ENCODE measurements around the gene GNAI2.
"Not testable (repeated sequence)": the region's sequence is repeated elsewhere in the genome, so short reads cannot be mapped to it uniquely, and the experiment has no call there.

Gene GNAI2

GRCh38 chr3:50262778-50263177, 26.8 kb downstream of the GNAI2 start:
- DNase-seq (ENCODE audit: insufficient read length, low spot score) (no peak), FAIRE-seq (no peak)

DNA sequence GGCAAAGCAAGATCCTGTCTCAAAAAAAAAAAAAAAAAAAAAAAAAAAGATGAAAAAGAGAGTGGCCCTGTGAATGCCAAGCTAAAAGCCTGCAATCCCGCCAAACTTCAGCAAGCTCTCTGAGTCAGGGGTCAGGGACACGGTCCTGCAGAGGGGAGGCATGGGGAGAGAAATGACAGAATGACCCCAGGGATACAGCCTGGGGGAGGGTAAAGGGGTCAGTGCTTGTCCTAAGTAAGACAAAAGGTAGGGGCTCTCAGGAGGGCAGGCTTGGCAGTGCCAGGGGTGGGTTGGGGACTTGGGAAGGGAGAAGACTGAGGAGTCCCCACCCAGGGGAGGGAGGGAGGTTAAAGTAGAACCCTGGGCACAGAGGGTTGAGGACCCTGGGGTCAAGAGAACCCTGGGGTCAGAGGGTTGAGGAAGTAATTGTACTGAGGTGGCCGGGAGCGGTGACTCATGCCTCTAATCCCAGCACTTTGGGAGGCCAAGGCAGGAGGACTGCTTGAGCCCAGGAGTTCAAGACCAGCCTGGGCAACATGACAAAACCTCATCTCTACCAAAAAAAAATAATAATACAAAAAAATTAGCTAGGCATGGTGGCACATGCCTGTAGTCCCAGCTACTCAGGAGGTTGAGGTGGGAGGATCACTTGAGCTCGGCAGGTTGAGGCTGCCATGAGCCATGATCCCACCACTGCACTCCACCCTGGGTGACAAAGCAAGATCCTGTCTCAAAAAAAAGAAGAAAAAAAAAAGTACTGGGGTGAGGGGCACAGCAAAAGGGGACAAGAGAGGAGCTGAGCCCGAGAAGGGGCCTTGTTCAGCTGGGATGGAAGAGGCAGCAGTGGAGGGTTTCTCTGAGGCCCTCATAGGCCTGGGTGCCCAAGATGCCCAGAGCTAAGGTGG, 27.7 kb downstream of the GNAI2 start:
- FAIRE-seq (no peak), DNase-seq (ENCODE audit: insufficient read length, low spot score) (no peak)

DNA sequence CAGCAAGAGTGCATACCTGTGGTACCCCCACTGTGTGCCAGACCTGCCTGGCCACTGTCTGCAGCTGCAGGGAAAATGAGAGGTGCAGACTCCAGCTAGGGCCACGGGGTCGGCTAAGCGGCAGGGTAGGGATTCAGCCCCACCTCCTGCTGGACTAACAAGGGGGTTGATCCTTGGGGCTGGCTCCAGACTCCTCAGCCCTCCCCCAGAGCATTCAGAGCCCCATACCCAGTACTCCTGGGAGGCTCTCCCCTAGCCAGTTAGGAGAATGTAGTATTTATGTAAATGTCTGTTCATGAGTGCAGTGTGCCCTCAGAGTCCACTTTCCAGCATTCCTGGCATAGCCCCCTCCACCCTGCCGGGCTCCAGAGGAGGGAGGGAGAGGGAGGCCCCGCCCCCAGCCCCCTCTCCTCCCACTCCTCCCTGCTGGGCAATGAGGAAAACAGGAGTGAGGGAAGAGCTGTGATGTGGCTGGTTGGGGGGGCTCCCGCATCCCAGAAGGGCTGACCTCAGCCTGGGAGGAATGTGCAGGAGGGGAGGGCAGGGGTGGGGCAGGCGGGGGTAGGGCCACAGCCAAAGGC, 28.5 kb downstream of the GNAI2 start:
- DNase-seq (ENCODE audit: insufficient read length, low spot score) (no peak), FAIRE-seq (no peak)

- no peak for DNase-seq (ENCODE audit: insufficient read length, low spot score)
These were observed 29.0 kb downstream of the GNAI2 start for GRCh38 chr3:50264964-50265485.

GRCh38 chr3:50265571-50265970, 29.6 kb downstream of the GNAI2 start:
- FAIRE-seq = no peak
- no peak for DNase-seq (ENCODE audit: insufficient read length, low spot score)

More at GRCh38 chr3:50264964-50265485, 29.0 kb downstream of the GNAI2 start:
- FAIRE-seq = no peak

- DNase-seq (ENCODE audit: insufficient read length, low spot score) = no peak
- FAIRE-seq = no peak
These were observed 30.0 kb downstream of the GNAI2 start for GRCh38 chr3:50266017-50266416.

DNA sequence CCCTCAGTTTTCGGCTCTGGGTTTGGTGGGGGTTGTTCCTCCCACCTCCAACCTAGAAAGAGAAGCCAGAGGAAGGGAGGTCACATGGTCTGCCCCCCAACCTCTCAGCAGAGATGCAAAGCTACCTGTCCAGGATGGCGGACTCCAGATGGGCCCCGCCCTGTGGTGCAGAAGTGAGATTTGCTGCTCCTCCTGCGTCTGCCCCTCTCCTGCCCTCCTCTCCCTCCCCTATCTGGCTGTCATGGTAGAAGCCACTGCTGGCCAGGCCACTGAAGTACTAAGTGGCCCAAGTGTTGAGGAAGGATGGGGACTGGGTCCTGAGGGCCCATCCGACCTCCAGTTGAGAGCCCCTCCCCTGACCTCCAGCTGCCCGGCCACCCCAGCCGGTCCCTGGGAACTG, 30.8 kb downstream of the GNAI2 start:
- no peak for FAIRE-seq
- no peak for DNase-seq (ENCODE audit: insufficient read length, low spot score)

GRCh38 chr3:50267280-50267913, 31.4 kb downstream of the GNAI2 start:
- DNase-seq (ENCODE audit: insufficient read length, low spot score) = no peak
- FAIRE-seq = no peak

GRCh38 chr3:50268276-50268675, 32.3 kb downstream of the GNAI2 start:
- DNase-seq (ENCODE audit: insufficient read length, low spot score) = no peak
- no peak for FAIRE-seq

- DNase-seq (ENCODE audit: insufficient read length, low spot score) (no peak), FAIRE-seq (no peak)
These were observed 32.9 kb downstream of the GNAI2 start, which contains the start of gene SEMA3B for GRCh38 chr3:50268703-50269451. Gene SEMA3B, plus strand, starts transcription at chr3:50269147. Its CDS starts 94 bp downstream, at chr3:50269241.

- no peak for FAIRE-seq
- no peak for DNase-seq (ENCODE audit: insufficient read length, low spot score)
These were observed 33.5 kb downstream of the GNAI2 start for GRCh38 chr3:50269460-50269859.

- FAIRE-seq (no peak), DNase-seq (ENCODE audit: insufficient read length, low spot score) (no peak)
These were observed 34.0 kb downstream of the GNAI2 start for GRCh38 chr3:50269977-50270413.

GRCh38 chr3:50270422-50271224, 34.6 kb downstream of the GNAI2 start:
- DNase-seq (ENCODE audit: insufficient read length, low spot score) (no peak), FAIRE-seq (no peak)

DNA sequence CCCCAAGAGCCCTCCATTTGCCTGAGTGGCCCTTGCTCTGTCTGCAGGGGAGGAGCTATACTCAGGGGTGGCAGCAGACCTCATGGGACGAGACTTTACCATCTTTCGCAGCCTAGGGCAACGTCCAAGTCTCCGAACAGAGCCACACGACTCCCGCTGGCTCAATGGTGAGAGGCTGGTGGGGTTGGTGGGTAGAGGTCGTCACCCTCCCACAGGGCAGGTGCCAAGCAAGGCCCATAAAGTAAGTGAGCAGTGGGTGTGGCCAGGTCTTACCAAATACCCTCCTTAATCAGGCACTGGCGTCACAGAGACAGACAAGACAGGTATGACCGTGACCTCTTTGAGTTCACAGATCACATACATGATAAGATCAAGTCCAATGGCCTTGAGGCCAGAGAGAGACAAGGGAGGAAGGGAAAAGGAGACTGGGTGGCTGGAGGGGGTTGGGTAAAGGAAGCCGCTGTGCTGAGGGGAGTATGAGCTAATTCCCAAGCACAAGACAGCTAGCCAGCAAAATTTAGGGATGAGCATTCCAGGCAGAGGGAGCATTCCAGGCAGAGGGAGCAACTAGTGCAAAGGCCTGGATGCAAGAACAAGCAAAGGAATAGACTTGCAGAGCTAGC, 35.4 kb downstream of the GNAI2 start:
- FAIRE-seq (no peak), DNase-seq (ENCODE audit: insufficient read length, low spot score) (no peak)

- not testable (repeated sequence) for DNase-seq (ENCODE audit: insufficient read length, low spot score); FAIRE-seq
These were observed 36.5 kb downstream of the GNAI2 start for GRCh38 chr3:50272538-50272910.

- DNase-seq (ENCODE audit: insufficient read length, low spot score) (peak; percentile 99), FAIRE-seq (peak; percentile 89)
These were observed 37.1 kb downstream of the GNAI2 start for GRCh38 chr3:50272911-50273688.

DNA sequence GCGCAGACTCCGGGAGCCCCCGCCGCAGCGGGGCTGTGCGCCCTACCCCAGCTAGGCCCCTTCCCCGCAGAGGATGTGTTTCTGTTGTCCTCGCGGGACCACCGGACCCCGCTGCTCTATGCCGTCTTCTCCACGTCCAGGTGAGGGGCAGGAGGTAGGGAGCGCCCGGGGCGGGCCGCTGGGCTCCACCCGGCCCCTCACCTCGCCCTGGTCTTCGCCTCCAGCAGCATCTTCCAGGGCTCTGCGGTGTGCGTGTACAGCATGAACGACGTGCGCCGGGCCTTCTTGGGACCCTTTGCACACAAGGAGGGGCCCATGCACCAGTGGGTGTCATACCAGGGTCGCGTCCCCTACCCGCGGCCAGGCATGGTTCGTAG, 37.7 kb downstream of the GNAI2 start:
- DNase-seq (ENCODE audit: insufficient read length, low spot score) = no peak
- no peak for FAIRE-seq

- DNase-seq (ENCODE audit: insufficient read length, low spot score) (peak; percentile 55), FAIRE-seq (peak; percentile 76)
These were observed 38.5 kb downstream of the GNAI2 start for GRCh38 chr3:50274371-50275104.

Measured in GM19239 (cell line).